ENCODE data around the gene MAST1. TPM values are rescaled to one million over a fixed set of nuclear protein-coding genes. Genes with fewer than 3 reads are reported as not detected.

MAST1 gene
- total RNA-seq, 1 experiment from 2014 or later, result 28.9 TPM

DNA sequence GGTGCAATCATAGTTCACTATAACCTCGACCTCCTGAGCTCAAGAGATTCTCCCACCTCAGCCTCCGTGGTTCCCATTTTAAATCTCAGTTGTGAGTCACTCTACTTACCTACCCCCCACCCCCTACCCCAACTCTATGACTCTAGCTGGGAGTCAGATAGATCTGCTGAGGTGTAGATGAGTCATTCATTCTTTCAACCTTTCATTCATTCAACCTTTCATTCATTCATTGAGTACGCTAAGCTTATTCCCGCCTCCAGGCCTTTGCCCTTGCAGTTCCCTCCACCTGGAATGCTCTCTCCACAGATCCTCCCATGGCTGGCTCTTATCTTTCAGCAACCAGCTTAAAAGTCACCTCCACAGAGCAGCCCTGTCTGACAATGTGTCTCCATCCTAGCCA, 1.1 kb upstream of the MAST1 start:
- no peak overlapping the region for H3K4me3 ChIP-seq (replicated peaks in 1 of 2; ENCODE audit: low read depth in 1 of 2, low read length in 2 of 2)
- ChIA-PET RAD21 (ENCODE audit: low non-redundant PET in 1 of 2, low total read pairs in 2 of 2, uncharacterized antibody in 2 of 2, unreplicated experiment in 2 of 2) (no interaction called here), POLR2A (interaction anchor here (0.6 to 1.1 kb wide), 3 partner anchors 12 to 61 kb away, joined by 3 to 4 read pairs (median 4); no protein-coding TSS in a partner anchor), CTCF (interaction anchor here (0.7 to 1.4 kb wide), 13 partner anchors 9 to 140 kb away, joined by 3 to 8 read pairs (median 3); partner anchors contain the start of genes GCDH and GET3)
- H3K27ac ChIP-seq (ENCODE audit: low read depth, low read length), result no peak overlapping the region
- no peak for ATAC-seq
- no peaks in the 10 kb centered on the region for H3K9me2 ChIP-seq (ENCODE audit: insufficient read depth)
- TF ChIP-seq RAD21 (IDR thresholded peaks at IDR 0.05; ENCODE audit: low read depth) (no peak), JUND (IDR thresholded peaks at IDR 0.05) (peak; percentile 45), CBX3 (IDR thresholded peaks at IDR 0.05; ENCODE audit: low read depth) (peak; percentile 73; the same call in 1 of the 2 replicates)
- TF ChIP-seq, protein P1, sequence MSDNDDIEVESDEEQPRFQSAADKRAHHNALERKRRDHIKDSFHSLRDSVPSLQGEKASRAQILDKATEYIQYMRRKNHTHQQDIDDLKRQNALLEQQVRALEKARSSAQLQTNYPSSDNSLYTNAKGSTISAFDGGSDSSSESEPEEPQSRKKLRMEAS (IDR thresholded peaks at IDR 0.05), result peak; percentile 19; the same call in 1 of the 2 replicates
- no TSS peak for BruUV-seq (replicated peaks)
- peak overlapping the region; percentile 88; the same call in 1 of the 2 replicates for H3K9ac ChIP-seq (ENCODE audit: low read length)
- H3K4me2 ChIP-seq (ENCODE audit: low read length), result peak overlapping the region; percentile 91
- H3K9me3 ChIP-seq (ENCODE audit: control insufficient read depth in 1 of 2, insufficient read depth in 1 of 2, low read depth in 1 of 2, low read length in 2 of 2), result no peaks in the 10 kb centered on the region
- DNase-seq (ENCODE audit: low read depth, low spot score), result no peak
- H3K79me2 ChIP-seq (ENCODE audit: insufficient read depth, low read length), result peaks cover 26% of the 10 kb centered on the region; the same call in 1 of the 2 replicates
- H4K20me1 ChIP-seq (ENCODE audit: insufficient read depth), result no peaks in the 10 kb centered on the region
- intact Hi-C loops (cut with micrococcal nuclease), result loop anchor here (5.0 kb wide), 2 partner anchors 35 to 120 kb away; partner anchors contain the start of genes PRDX2 and THSD8
- no peaks in the 10 kb centered on the region for H3K27me3 ChIP-seq (ENCODE audit: insufficient read depth, low read length)
- no peaks in the 10 kb centered on the region for H3K36me3 ChIP-seq (ENCODE audit: control insufficient read depth in 1 of 2, insufficient read depth in 2 of 2, low read length in 2 of 2)
- H2AFZ ChIP-seq (ENCODE audit: low read depth, low read length, poor library complexity, severe bottlenecking), result no peak overlapping the region
- peaks cover 46 to 78% of the 10 kb centered on the region in 2 experiments for H3K4me1 ChIP-seq (ENCODE audit: control insufficient read depth in 1 of 2, insufficient read depth in 2 of 2, low read length in 2 of 2)

DNA sequence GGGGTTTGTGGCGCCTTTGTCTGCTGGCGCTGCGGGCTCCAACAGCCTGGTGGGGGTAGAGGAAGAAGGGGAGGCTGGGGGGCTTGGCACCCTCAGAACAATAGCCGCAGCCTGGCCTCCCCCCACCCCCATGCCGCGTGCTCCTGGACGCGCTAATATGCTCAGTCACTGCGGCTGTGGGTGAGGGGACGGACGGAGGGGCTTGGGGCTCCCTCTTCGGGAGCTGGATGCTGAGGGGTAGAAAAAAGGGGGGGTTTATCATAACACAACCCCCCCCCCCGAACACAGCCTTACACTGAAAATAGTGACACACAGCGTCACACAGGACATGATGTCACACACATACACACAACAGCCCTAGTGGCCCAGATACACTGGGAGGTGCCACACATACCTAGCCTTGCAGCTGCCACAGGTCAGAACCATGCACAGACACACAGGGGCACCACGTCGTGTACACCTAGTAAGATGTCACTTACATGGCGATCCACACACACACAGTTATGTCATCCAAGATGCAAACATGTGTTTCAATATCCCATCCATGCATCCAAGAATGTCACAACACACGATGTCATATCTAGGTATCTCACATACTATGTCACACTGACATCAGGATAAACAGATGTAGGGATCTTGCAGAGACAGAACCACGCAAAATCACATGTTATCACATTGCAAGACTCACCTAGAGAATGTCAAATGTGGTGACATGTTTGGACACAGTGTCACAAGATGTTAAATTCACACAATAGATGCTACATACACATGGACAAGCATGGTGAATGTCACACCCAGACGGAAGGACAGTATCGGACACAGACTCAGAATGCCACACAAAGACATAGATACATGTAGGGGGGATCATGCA, 806 bp downstream of the MAST1 start:
- POLR2A ChIA-PET, result no interaction called here
- H3K4me2 ChIP-seq (ENCODE audit: low read length), result peak overlapping the region; percentile 91
- TSS peak; percentile 24 for BruUV-seq (replicated peaks)

More for the DNA sequence above, 806 bp downstream of the MAST1 start:
- RAD21 ChIA-PET (ENCODE audit: low non-redundant PET in 1 of 2, low total read pairs in 2 of 2, uncharacterized antibody in 2 of 2, unreplicated experiment in 2 of 2), result interaction anchor here in 1 of 2 experiments (0.7 kb wide), 1 partner anchor 171 kb away, joined by 7 read pairs; no protein-coding TSS in a partner anchor
- CTCF ChIA-PET, result interaction anchor here (1.0 kb wide), 1 partner anchor 9 kb away, joined by 3 read pairs; no protein-coding TSS in a partner anchor
- H3K4me1 ChIP-seq (ENCODE audit: control insufficient read depth in 1 of 2, insufficient read depth in 2 of 2, low read length in 2 of 2), result peaks cover 38 to 68% of the 10 kb centered on the region in 2 experiments
- H3K9me2 ChIP-seq (ENCODE audit: insufficient read depth), result no peaks in the 10 kb centered on the region
- intact Hi-C loops (cut with micrococcal nuclease), result loop anchor here (5.0 kb wide), 2 partner anchors 37 to 122 kb away; partner anchors contain the start of genes PRDX2 and THSD8
- no peaks in the 10 kb centered on the region for H3K27me3 ChIP-seq (ENCODE audit: insufficient read depth, low read length)
- peak overlapping the region; percentile 88 for H3K9ac ChIP-seq (ENCODE audit: low read length)
- TF ChIP-seq SP1 (IDR thresholded peaks at IDR 0.05; ENCODE audit: low read depth), result no peak
- TF ChIP-seq, protein P1 (IDR thresholded peaks at IDR 0.05), result peak; percentile 45; the same call in 1 of the 2 replicates
- H2AFZ ChIP-seq (ENCODE audit: low read depth, low read length, poor library complexity, severe bottlenecking), result no peak overlapping the region
- H3K4me3 ChIP-seq (replicated peaks in 1 of 2; ENCODE audit: low read depth in 1 of 2, low read length in 2 of 2), result peak overlapping the region; percentile 61 to 88
- DNase-seq (ENCODE audit: low read depth, low spot score) (no peak), ATAC-seq (no peak)
- no peaks in the 10 kb centered on the region for H4K20me1 ChIP-seq (ENCODE audit: insufficient read depth)
- H3K9me3 ChIP-seq (ENCODE audit: control insufficient read depth in 1 of 2, insufficient read depth in 1 of 2, low read depth in 1 of 2, low read length in 2 of 2), result no peaks in the 10 kb centered on the region
- peak overlapping the region; percentile 69 for H3K27ac ChIP-seq (ENCODE audit: low read depth, low read length)
- peaks cover 36% of the 10 kb centered on the region; the same call in 1 of the 2 replicates for H3K79me2 ChIP-seq (ENCODE audit: insufficient read depth, low read length)
- H3K36me3 ChIP-seq (ENCODE audit: control insufficient read depth in 1 of 2, insufficient read depth in 2 of 2, low read length in 2 of 2), result peaks cover 5 to 6% of the 10 kb centered on the region in 2 experiments; a peak in 1 of 4 replicates
